Activated T-cell treated with anti-CD3 and anti-CD28 coated beads for 4 hours (primary cell): ENCODE measurements around the gene RAB19.
"Not testable (repeated sequence)": the region's sequence is repeated elsewhere in the genome, so short reads cannot be mapped to it uniquely, and the experiment has no call there.

Experiments
- DNase-seq: peaks from one replicate; pipeline ENCODE4 v3.0.0-alpha.2; 2020

RAB19 gene

DNA sequence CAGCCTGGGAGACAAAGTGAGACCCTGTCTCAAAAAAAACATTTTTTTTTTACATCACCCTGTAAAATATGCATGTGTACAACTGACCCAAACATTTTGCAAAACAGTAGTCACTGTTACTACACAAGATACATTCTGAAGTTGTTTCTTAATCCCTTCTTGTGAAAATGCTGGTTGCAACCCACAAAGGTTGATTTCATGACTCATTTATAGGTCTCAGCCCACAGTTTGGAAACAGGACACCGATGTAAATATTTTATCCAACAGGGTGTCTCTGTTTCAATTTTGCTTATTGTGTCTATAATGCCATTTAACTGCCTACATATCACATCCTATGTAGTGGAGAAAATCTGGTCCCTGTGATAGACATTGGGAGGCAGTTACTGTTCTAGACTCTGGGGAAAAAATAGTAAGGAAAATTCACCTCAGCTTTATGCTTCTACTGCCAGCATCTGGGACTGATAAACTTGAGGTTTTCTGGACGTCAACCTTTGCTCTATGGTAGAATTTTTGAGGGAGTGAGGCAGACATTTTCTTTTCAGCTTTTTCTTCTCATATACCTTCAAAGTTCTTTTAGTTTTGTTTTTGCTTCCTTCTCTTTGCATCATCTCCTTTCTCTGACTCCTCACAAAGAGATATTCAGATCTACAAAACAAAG, 1.6 kb upstream of the RAB19 start:
- DNase-seq, result no peak

DNA sequence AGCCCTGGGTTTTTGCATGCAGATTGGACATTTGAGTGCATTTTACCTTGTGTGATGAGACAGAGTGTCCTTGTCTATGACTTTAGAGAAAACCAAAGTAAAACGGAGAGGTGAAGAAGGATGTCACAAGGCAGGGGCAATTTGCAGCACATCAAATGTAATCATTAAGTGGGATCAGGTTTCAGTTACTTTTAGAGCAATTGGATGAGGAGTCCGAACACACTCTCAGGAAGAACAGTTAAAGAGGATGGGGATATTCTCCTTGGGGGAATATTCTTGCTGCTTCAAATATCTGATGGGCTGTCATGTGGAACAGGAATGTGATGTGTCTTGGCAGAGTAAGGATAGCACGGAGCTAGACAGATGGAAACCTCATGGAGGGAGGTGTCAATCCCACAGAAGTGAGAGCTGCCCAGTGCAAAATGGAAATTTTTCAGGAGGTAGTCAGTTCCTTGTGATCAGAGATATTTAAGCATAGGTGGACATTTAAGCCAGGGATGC, 757 bp downstream of the RAB19 start:
- no peak for DNase-seq

DNA sequence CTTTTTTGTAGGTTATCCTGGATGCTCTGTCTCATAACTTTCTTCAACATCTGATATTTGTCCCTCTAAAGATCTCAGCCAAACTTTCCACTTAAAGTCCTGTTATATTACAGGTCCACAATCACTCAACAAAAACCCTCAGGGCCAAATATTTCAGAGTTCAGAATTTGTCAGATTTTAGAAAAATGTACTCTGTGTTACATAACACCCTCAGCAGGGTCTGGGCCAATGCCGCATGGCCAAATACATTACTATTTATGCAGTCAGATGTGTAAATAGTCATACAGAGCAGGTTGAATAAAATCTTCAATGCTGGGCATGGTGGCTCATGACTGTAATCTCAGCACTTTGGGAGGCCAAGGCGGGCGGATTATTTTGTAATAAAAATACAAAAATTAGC, 11.5 kb downstream of the RAB19 start:
- no peak for DNase-seq

DNA sequence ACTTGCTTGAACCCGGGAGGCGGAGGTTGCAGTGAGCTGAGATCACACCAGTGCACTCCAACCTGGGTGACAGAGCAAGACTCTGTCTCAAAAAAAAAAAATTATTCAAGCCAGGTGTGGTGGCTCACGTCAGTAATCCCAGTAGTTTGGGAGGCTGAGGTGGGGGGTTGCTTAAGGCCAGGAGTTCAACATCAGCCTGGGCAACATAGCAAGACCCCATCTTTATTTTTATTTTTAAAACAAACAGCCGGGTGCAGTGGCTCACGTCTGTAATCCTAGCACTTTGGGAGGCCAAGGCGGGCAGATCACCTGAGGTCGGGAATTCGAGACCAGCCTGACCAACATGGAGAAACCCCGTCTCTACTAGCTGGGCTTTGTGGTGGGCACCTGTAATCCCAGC, 12.0 kb downstream of the RAB19 start:
- DNase-seq, result not testable (repeated sequence)

DNA sequence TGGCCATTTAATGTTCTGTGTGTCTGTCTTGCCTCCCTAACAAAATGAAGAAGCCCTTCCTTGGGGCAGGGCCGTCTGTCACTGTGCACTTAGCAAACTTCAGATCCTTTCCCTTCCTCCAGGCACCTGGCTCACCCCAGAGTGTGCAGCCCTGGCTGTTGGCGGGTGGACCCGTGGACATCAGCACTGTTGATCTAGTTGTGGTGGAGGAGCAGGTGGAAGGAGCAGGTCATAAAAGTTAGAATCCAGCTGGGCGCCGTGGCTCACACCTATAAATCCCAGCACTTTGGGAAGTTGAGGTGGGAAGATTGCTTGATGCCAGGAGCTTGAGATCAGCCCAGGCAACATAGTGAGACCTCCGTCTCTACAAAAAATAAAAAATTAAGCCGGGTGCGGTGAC, 12.7 kb downstream of the RAB19 start:
- no peak for DNase-seq

DNA sequence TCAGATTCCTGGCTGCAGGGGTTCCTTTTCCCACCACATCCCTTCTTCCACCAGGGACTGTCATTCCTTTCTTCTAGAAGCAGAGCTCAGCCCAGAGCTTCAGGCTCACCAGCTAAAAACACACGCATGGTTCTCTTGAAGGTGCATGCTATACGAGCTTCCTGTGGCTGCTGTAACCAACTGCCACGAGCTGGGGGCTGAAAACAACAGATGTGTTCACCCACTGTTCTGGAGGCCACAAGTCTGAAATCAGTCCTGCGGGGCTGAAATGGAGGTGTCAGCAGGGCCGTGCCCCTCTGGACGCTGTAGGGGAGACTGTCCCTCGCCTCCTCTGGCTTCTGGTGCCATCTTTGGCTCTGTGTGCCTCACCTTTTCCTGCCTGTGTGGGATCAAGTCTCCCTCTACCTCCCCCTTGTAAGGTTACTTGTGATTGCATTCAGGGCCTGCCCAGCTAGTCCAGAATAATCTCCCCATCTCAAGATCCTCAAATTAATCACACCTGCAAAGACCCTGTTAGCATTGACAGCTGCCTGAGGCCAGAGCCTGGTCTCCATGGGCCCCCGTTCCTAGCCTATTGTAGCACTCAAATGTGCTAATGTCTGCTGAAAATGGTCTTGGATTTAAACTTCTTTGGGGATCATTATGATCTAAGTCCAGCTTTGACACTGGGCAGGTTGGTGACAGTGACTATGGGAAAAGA, 13.7 kb downstream of the RAB19 start:
- DNase-seq, result no peak

DNA sequence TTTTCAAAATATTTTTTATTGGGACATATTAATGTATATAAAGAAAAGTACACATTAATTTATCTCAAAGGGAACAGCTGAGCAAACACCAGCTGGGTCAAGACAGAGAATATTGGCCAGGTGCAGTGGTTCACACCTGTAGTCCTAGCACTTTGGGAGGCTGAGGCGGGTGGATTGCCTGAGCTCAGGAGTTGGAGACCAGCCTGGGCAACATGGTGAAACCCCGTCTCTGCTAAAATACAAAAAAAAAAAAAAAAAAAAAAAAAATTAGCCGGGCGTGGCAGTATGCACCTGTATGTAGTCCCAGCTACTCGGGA, 14.3 kb downstream of the RAB19 start:
- not testable (repeated sequence) for DNase-seq

DNA sequence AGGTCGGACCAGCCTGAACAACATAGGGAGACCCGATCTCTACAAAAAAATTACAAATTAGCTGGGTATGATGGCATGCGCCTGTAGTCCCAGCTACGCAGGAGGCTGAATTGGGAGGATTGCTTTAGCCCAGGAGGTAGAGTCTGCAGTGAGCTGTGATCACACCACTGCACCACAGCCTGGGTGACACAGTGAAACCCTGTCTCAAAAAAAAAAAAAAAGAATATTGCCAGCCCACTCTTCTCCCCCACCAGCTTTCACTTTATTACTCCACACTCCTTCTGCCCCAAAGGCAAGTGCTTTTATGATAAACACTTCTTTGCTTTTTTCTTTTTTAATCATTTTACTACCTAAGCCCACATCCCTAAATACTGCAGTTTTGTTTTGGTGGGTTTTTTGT, 14.8 kb downstream of the RAB19 start:
- no peak for DNase-seq

DNA sequence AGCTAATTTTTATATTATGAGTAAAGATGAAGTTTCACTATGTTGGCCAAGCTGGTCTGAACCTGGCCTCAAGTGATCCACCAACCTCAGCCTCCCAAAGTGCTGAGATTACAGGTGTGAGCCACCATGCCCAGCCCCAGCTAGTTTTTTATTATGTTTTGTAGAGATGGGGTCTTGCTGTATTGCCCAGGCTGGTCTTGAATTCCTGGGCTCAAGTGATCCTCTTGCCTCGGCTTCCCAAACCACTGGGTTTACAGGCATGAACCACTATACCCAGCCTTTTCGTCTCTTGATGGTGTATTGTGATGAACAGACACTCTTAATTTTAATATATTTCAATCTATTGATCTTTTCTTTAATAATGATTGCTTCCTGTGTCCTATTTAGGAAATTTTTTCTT, 17.7 kb downstream of the RAB19 start:
- DNase-seq, result no peak

DNA sequence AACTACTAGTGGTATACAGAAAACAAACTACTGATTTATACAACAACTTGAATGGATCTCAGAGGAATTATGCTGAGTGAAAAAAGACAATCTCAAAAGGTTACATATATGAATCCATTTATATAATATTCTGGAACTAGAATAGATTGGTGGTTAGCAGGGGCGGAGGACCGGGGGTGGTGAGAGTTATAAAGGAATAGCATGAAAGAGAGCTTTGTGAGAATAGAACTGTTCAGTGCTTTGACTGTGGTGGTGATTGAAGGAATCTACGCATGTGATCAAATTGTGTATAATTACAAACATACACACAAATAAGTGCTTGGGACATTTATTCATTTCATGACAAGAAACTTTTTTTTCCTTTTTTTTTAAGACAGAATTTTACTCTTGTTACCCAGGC, 19.6 kb downstream of the RAB19 start:
- no peak for DNase-seq

DNA sequence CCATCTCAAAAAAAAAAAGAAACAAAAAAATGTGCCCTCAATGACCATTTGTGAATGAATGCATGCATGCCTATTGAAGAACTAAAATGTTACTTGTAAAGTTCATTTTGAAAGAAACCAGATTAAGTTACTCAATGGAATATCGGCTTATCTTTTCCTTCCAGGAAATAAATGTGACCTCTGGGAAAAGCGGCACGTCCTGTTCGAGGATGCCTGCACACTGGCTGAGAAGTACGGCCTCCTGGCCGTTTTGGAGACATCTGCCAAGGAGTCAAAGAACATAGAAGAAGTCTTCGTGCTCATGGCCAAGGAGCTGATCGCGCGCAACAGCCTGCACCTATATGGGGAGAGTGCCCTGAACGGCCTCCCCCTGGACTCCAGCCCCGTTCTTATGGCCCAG, 21.9 kb downstream of the RAB19 start:
- DNase-seq, result no peak

DNA sequence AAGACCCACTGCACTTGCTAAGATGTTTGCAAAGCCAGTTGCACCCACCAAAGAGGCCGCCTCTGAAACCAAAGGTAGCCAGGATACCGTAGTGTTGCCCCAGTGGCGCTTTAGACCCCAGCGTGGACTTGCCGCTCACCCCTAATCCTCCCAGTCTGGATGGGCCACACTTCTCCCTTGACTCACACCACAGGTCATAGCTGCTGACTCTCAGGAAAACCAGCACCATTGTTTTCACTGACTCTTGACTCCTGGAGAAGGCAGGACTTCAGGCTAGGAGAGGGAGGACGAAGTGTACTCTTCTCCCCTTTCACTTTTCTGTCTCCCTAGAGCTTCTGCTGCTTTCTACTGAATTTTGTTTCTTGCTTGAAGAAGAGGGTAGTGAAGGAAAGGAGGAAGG, 22.3 kb downstream of the RAB19 start:
- no peak for DNase-seq

DNA sequence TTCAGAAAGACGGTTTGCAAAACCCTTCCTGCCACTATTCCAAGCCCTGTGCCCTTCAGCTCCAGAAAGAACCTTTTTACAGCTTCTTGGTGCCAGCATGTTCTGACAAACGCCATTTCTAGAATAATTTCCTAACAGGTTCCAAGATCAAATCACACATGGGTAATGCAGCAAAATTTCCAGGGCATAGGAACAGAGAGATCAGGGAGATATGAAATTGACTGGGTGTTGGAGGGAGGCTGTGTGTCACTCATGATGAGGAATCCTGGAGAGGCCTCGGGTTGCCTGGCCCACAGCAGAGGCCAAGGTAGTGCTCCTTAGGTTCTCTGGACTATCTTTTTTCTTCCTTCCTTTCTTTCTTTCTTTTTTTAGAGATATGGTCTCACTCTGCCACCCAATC, 29.5 kb downstream of the RAB19 start:
- DNase-seq, result no peak

DNA sequence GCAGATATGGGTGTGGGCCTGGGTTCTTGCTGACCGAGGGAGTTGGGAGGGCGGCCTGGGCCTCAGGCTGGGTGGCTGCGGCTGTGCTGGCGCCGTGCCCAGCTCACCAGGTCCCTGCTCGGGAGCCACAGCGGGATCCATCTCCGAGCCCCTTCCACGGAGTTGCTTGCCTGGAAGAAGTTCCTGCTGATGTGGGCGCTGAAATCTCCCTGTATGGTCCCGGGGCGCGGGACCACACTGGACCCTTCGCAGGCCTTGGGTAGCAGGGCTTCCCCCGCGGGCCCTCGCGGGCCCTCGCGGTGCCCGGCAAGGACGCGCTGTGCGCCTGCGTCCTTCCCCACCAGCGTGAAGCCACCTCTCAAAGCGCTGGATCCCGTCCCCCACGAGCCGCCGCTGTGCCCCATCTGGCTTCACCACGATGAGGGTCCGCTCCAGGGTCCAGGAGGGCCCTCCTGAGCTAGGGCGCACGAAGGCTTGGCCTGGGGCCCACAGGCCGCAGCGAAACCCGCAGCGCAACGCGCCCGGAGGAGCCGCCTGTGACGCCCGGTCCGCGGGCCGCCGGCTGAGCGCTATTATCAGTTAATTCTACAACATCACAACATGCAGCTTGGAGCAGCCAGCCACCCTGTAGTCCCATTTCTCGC, 31.5 kb downstream of the RAB19 start:
- no peak for DNase-seq

DNA sequence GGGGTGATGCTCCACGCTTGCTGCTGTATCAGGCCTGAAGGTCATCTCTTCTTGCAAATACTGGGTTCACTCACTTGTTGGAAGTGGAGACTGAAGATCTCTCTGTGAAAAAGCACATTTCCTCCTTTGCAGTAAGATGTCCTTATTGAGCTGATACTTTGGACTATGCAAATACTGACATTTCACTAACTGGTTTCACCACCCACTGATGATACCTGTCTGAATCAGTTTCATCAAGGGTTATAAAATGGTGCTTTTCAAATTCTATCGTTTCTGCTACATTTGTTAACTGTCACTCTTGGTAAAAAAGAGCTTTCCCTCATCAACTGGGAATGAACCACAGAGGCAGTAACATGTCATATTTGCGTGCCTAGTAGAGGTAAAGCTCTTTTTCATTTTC, 35.5 kb downstream of the RAB19 start:
- DNase-seq, result no peak

DNA sequence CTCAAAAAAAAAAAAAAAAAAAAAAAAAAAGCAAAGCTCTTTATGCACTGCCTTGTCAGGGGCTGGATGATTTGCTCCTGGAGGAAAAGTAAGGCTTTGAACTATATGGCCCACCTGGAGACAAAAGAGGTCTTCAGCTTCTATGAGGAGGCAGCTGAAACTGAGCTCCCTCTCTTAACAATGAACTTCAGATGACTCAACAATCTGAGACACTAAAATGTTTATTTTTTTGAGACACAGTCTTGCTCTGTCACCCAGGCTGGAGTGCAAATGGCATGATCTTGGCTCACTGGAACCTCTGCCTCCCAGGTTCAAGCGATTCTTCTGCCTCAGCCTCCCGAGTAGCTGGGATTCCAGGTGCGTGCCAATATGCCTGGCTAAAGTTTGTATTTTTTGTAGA, 36.7 kb downstream of the RAB19 start:
- DNase-seq, result no peak

DNA sequence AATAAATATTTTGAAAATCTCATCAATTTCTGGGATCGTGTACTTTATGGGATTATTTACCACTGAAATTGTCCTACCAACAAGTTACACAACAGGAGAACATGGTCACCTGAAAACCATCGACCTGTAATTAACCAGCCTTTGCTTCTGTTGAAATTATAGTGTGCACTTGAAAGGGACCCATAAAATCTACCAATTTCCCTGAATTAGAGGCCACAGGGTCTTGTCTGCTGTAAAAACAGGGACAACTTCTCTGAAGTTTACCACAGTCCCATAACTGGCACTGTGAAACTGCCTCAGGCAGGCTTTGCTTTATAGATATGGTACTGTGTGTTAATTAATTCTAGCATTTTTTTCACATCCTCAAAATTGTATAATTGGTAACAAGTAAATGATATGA, 37.7 kb downstream of the RAB19 start:
- no peak for DNase-seq

DNA sequence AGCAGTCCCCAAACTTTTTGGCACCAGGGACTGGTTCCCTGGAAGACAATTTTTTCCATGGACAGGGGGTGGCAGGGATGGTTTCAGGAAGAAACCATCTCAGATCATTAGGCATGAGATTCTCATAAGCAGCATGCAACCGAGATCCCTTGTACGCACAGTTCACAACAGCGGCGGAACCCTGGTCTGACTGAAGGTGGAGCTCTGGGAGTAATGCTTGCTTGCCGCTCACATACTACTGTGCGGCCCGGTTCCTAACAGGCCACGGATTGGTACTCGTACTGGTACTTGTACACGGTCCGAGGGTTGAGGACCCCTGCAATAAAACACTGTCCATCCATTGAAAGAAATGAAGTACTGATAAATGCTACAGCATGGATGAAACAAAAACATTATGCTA, 42.6 kb downstream of the RAB19 start:
- no peak for DNase-seq

DNA sequence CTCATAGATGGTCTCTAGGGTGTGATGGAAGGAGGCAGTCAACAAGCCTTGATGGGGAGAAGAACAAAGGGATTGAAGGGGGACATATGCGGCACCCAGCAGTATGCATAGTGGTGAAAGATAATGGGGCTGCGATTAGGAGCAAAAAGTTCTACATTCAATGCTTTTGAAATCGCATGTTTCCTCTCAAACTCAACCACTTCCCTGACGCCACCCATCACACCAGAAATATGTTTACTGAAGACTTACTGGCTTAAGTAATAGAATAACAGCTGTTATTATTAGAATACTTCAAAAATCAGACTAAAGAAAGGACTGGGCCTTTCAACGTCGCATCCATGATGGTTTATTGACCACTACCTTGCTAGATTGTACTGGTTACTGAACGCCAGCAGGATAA, 44.0 kb downstream of the RAB19 start:
- no peak for DNase-seq

DNA sequence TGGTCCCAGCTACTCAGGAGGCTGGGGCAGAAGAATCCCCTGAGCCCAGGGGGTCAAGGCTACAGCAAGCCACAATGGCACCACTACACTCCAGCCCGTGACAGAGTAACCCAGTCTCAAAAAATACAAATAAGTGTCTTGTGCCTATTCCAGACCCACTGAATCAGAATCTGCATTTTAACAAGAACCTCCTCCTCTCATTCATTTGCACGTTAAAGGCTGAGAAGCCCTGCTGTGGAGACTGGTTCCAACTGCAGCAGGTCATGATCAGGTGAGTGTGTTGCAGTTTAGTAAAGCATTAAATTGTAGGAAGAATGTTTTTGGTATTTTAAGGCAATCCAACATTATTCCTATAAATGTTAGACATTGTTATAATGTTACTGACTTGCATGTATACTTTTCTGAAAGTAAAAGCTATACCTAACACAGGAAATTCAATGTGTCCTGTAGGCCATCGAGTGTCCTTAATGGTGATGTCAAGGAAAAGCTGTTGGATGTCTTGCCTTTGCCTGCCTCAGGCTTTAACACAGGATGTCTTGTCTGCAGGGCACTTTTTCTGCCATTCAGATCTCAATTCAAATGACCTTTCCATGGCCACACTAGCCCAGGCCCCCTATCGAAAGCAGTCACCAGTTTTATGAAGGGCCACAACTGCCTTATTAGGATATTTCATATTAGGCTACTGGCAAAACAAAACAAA, 45.1 kb downstream of the RAB19 start:
- DNase-seq, result no peak

DNA sequence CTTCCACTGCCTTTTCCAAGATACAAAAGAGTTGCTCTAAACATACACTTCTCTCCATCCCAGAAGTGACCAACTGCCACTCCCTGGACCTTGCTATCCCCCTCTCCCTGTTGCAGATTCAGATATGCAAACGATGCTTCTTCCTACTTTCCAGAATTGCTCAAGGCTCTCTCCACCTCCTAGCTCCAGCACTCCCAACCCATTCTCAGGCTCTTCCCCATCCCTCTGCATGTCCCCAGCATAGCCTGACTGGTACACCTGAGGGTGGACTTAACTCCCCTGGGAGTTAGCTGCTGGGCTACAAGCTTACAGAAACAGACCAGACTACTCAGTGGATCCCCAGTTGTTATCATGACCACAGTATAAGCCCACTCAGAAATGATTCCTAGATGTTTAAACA, 47.9 kb downstream of the RAB19 start:
- no peak for DNase-seq

DNA sequence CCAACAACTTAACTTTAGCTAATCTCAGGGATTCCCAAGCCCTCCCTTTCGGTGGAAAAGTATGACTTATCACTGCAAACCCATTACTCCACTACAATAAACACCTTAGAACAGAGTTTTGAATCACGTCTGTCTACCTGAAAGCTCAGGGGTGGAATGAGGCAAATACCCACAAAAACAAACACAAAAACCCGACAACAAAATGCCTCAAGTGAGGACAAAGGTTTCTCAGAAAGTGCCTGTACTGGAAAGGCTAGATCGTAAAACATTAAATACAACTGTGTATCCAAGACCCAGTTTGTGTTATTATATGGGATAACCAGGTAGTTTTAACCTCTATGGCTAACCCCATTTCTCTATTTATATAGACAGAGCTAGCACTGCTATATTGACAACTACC, 49.4 kb downstream of the RAB19 start:
- DNase-seq, result no peak

DNA sequence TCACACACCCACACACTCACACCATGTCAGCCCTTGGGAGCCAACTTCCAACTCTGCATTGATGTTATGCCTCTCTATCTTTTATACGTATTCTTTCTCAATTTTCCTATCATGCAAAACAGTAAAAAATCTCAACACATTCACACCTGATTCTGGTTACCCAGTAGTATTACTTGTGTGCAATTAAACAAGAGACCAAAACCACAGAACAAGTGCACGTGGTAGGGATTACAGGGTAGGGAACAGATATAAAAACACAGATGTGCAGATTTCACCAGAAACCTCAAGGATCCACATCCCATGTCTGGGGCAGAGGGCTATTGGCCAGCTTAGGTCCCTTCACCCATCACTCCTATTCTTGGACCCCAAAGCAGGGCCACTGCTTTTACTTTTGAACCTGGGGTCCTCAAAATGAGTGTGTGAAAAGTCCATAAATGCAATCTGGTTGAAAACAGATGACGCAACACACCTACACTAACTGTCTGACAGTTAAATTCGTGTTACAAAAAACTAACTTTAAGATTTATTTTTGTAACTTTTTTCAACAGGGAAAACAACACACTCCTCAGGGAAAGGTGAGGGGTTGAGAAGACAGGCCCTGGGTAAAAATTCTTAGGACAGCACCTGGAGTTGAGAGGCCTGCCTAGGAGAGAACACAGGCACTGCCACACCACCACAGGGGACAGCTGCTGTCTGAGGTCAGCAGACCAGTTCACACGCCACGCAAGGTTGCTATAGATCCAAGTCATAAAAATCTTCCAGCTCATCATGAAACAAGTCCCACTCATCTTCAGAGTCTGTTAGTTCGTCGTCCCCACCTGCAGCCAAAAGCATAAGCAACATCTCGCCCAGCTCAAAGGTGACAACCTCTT, 50.2 kb downstream of the RAB19 start:
- not testable (repeated sequence) for DNase-seq
